ENCODE measurements around the gene ITGB1BP1.

GRCh38 chr2:9355270-9355669 is 68.1 kb downstream of the ITGB1BP1 start:
- TF ChIP-seq CTCF (IDR thresholded peaks at IDR 0.05), result no peak
- TF ChIP-seq POLR2A (IDR thresholded peaks at IDR 0.05), result no peak

Data from vagina (tissue), 2 donors.